Measurements from ENCODE around the gene ZGPAT. TPM values are rescaled to one million over a fixed set of nuclear protein-coding genes. Genes with fewer than 3 reads are reported as not detected.

ZGPAT gene
- total and polyA plus RNA-seq, 2 donors (not counting 1 experiment from before 2014, with no cell fraction given) = 46.1 to 62.1 TPM

DNA sequence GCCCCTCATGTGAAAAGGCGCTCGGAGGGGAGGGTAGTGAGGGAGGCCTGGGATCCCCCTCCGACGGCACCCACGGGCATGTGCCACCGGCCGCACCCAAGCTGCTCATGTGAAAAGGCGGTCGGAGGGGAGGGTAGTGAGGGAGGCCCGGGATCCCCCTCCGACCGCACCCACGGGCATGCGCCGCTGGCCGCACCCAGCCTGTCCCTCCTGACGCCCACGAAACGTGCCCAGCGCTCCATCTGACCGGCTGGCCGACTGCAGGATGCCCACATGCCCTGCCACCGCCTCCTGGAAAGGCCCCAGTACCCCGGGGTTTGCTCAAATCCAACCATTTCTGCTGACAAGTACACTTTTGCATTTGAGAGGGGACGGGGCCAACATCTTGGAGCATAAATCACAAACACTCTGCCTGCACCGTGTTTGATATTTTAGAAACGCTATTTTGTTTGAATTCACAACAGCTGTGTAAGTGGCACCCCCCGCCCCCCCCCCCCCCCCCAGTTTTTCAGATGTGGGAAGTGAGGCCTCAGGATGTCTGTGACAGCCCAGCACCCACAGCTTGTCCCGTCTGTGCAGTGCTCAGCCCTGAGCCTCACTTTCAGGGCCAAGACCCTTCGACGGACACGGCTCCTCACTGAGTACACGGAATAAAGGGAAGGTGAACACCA is 65.9 kb downstream of the ZGPAT start:
- Histone ChIP-seq H3K9ac (ENCODE audit: low read length) (no peak overlapping the region), H3K27me3 (replicated peaks in 1 of 4; ENCODE audit: control extremely low read depth in 1 of 4, control insufficient read depth in 3 of 4, insufficient read depth in 4 of 4, low read length in 3 of 4) (no peaks in the 10 kb centered on the region), H3K9me3 (ENCODE audit: control extremely low read depth in 1 of 3, control insufficient read depth in 2 of 3, insufficient read depth in 1 of 3, low read length in 2 of 3) (no peaks in the 10 kb centered on the region), H3K4me2 (replicated peaks; ENCODE audit: low read depth, low read length, poor library complexity, severe bottlenecking) (no peak overlapping the region), H3K4me1 (ENCODE audit: control insufficient read depth in 2 of 2, insufficient read depth in 2 of 2, low read length in 2 of 2) (no peaks in the 10 kb centered on the region), H3K4me3 (ENCODE audit: control extremely low read depth in 1 of 5, extremely low read depth in 1 of 5, insufficient read depth in 1 of 5, low read depth in 2 of 5, low read length in 4 of 5) (no peak overlapping the region), H3K36me3 (replicated peaks in 1 of 2; ENCODE audit: control extremely low read depth in 1 of 2, control insufficient read depth in 1 of 2, extremely low read depth in 1 of 2, insufficient read depth in 2 of 2, low read length in 1 of 2) (no peaks in the 10 kb centered on the region), H2AFZ (ENCODE audit: insufficient read depth, low read depth, low read length, poor library complexity, severe bottlenecking) (no peak overlapping the region), H3K27ac (ENCODE audit: low read length in 2 of 2) (no peak overlapping the region), H3K79me2 (ENCODE audit: control insufficient read depth, insufficient read depth, low read length) (no peaks in the 10 kb centered on the region), H4K20me1 (ENCODE audit: control insufficient read depth, insufficient read depth, low read length, poor library complexity, severe bottlenecking) (no peaks in the 10 kb centered on the region)
- Mint-ChIP-seq H3K27ac (no peak overlapping the region), H3K9me3 (ENCODE audit: insufficient read depth) (no peaks in the 10 kb centered on the region), H3K27me3 (no peaks in the 10 kb centered on the region), H3K4me1 (no peaks in the 10 kb centered on the region), H3K4me3 (no peak overlapping the region)
- ChIA-PET CTCF (no interaction called here), POLR2A (no interaction called here)
- intact Hi-C loops (cut with micrococcal nuclease) = no loop called here
- WGBS (ENCODE audit: insufficient coverage) = 94% methylated on average over 22 of the region's 33 CpGs
- DNase-seq = no peak
- ATAC-seq (ENCODE audit: low read depth) = no peak
- no peak for TF ChIP-seq CTCF (IDR thresholded peaks at IDR 0.05)
- TF ChIP-seq EZH2 (IDR thresholded peaks at IDR 0.05; ENCODE audit: borderline replicate concordance, insufficient read depth, low read depth, low read length, poor library complexity, severe bottlenecking) = no peak

DNA sequence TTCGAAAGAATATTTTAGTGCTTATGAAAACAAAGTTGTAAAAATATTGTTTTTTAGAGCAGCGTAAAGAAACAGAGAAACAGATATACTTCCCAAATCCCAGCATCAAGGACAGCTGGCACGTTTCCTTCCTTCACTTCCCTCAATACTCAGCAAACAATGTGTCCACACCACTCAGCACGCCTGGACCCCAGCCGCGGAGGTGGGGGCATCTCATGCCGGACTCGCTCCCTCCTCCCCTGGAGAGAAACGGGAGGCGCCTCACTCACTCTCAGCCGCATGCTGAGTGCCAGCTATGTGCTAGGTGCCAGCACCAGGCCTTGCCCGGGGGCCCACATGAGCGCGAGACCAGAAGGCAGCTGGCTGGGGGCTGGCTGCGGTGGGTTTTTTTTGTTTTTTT is 66.5 kb downstream of the ZGPAT start:
- DNase-seq (no peak), ATAC-seq (ENCODE audit: low read depth) (no peak)
- H3K27me3 Mint-ChIP-seq = no peaks in the 10 kb centered on the region
- POLR2A ChIA-PET = no interaction called here
- CTCF ChIA-PET = no interaction called here
- no peak overlapping the region for H3K4me3 Mint-ChIP-seq
- Histone ChIP-seq H3K9me3 (ENCODE audit: control extremely low read depth in 1 of 3, control insufficient read depth in 2 of 3, insufficient read depth in 1 of 3, low read length in 2 of 3) (no peaks in the 10 kb centered on the region), H4K20me1 (ENCODE audit: control insufficient read depth, insufficient read depth, low read length, poor library complexity, severe bottlenecking) (no peaks in the 10 kb centered on the region), H2AFZ (ENCODE audit: insufficient read depth, low read depth, low read length, poor library complexity, severe bottlenecking) (no peak overlapping the region), H3K27ac (ENCODE audit: low read length in 2 of 2) (no peak overlapping the region), H3K9ac (ENCODE audit: low read length) (no peak overlapping the region), H3K27me3 (replicated peaks in 1 of 4; ENCODE audit: control extremely low read depth in 1 of 4, control insufficient read depth in 3 of 4, insufficient read depth in 4 of 4, low read length in 3 of 4) (no peaks in the 10 kb centered on the region), H3K79me2 (ENCODE audit: control insufficient read depth, insufficient read depth, low read length) (no peaks in the 10 kb centered on the region), H3K4me1 (ENCODE audit: control insufficient read depth in 2 of 2, insufficient read depth in 2 of 2, low read length in 2 of 2) (no peaks in the 10 kb centered on the region), H3K36me3 (replicated peaks in 1 of 2; ENCODE audit: control extremely low read depth in 1 of 2, control insufficient read depth in 1 of 2, extremely low read depth in 1 of 2, insufficient read depth in 2 of 2, low read length in 1 of 2) (no peaks in the 10 kb centered on the region), H3K4me2 (replicated peaks; ENCODE audit: low read depth, low read length, poor library complexity, severe bottlenecking) (no peak overlapping the region), H3K4me3 (ENCODE audit: control extremely low read depth in 1 of 5, extremely low read depth in 1 of 5, insufficient read depth in 1 of 5, low read depth in 2 of 5, low read length in 4 of 5) (no peak overlapping the region)
- H3K27ac Mint-ChIP-seq = no peak overlapping the region
- H3K9me3 Mint-ChIP-seq (ENCODE audit: insufficient read depth) = no peaks in the 10 kb centered on the region
- intact Hi-C loops (cut with micrococcal nuclease) = no loop called here
- no peaks in the 10 kb centered on the region for H3K4me1 Mint-ChIP-seq
- 91% methylated on average over 6 of the region's 15 CpGs for WGBS (ENCODE audit: insufficient coverage)
- TF ChIP-seq EZH2 (IDR thresholded peaks at IDR 0.05; ENCODE audit: borderline replicate concordance, insufficient read depth, low read depth, low read length, poor library complexity, severe bottlenecking) = no peak
